Subcutaneous abdominal adipose tissue (tissue), 5 donors: ENCODE results near the gene RAB20.

Experiments used
- H3K27ac ChIP-seq: one replicate; pipeline ENCODE4 v1.7.0; 2013; ENCODE audit warnings: low read depth, mild to moderate bottlenecking, inconsistent platforms, low read length, moderate library complexity
- H3K27me3 ChIP-seq, 5 donors: one replicate each; pipeline ENCODE4 v1.7.0; 2013; ENCODE audit warnings: low read length in 5 of 5, inconsistent platforms in 1 of 5; ENCODE audit not compliant: control insufficient read depth in 5 of 5, insufficient read depth in 4 of 5
- H3K36me3 ChIP-seq, 5 donors: one replicate each; pipeline ENCODE4 v1.7.0; 2013; ENCODE audit warnings: low read length in 5 of 5; ENCODE audit not compliant: control insufficient read depth in 5 of 5, insufficient read depth in 5 of 5
- H3K4me1 ChIP-seq, 5 donors: one replicate each; pipeline ENCODE4 v1.7.0; 2013; ENCODE audit warnings: low read length in 5 of 5, mild to moderate bottlenecking in 3 of 5, moderate library complexity in 1 of 5; ENCODE audit not compliant: control insufficient read depth in 5 of 5, insufficient read depth in 5 of 5
- H3K4me3 ChIP-seq, 5 donors: one replicate each; pipeline ENCODE4 v1.7.0; 2013; ENCODE audit warnings: low read length in 5 of 5, low read depth in 1 of 5
- H3K9ac ChIP-seq, 5 donors: one replicate each; pipeline ENCODE4 v1.7.0; 2013; ENCODE audit warnings: low read length in 5 of 5, mild to moderate bottlenecking in 4 of 5, moderate library complexity in 3 of 5
- H3K9me3 ChIP-seq, 5 donors: one replicate each; pipeline ENCODE4 v1.7.0; 2013; ENCODE audit warnings: low read length in 5 of 5; ENCODE audit not compliant: control insufficient read depth in 5 of 5
- donor health status: healthy.
- donor health status: healthy.
- donor health status: healthy.
- donor health status: healthy.
- donor health status: healthy.

RAB20 gene

DNA sequence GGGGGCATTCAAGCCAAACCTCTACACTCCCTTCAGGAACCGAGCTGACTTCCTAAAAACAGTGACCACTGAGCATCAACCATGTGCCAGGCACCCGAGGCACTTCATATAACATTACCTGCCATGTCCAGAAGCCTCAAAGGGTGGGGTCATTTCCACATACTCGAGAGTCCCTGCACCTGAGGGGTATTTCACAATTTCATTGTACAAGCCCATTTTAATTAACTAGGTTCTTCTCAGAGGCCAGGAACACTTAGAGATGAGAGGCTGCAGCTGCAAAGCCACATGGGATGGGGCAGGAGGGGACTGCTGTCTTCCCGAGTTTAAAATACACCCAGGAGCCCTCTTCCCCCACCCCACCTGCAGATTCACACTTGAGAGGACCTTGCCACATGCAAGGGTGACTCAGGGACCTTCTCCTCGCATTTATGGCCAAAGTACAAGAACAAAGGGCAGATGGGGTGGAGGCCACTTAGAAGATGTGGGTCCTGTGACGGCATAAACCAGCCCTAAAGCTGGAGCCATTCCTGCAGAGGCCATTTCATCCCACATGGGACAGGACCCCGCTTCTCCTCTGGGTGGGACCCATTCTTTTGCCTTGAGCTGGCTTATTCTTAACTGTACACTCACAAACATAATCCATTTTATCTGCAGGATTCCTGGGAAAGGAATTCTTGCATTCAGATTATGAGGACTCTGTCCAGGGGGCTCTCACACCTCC lies 43.9 kb downstream of the RAB20 start:
- H3K36me3 ChIP-seq, result peaks cover 0 to 45% (median 34%) of the 10 kb centered on the region in 5 donors
- no peaks in the 10 kb centered on the region for H3K27me3 ChIP-seq
- no peak overlapping the region for H3K27ac ChIP-seq
- H3K4me3 ChIP-seq, result no peak overlapping the region
- no peaks in the 10 kb centered on the region for H3K9me3 ChIP-seq
- H3K4me1 ChIP-seq, result peaks cover 7 to 54% (median 42%) of the 10 kb centered on the region in 5 donors
- H3K9ac ChIP-seq, result no peak overlapping the region

GRCh38 chr13:110516500-110516899 lies 45.0 kb downstream of the RAB20 start:
- Histone ChIP-seq H3K4me3 (no peak overlapping the region), H3K9ac (no peak overlapping the region), H3K36me3 (peaks cover 0 to 56% (median 46%) of the 10 kb centered on the region in 5 donors), H3K9me3 (no peaks in the 10 kb centered on the region), H3K4me1 (peaks cover 7 to 42% (median 35%) of the 10 kb centered on the region in 5 donors), H3K27ac (no peak overlapping the region), H3K27me3 (no peaks in the 10 kb centered on the region)

- Histone ChIP-seq H3K4me3 (no peak overlapping the region), H3K27ac (no peak overlapping the region), H3K4me1 (peaks cover 6 to 28% (median 23%) of the 10 kb centered on the region in 5 donors), H3K9me3 (no peaks in the 10 kb centered on the region), H3K36me3 (peaks cover 4 to 76% (median 71%) of the 10 kb centered on the region in 5 donors), H3K9ac (no peak overlapping the region), H3K27me3 (no peaks in the 10 kb centered on the region)
Measured at GRCh38 chr13:110512198-110512740, 49.3 kb downstream of the RAB20 start.

- Histone ChIP-seq H3K4me1 (peaks cover 12 to 34% (median 30%) of the 10 kb centered on the region in 5 donors), H3K27ac (no peak overlapping the region), H3K4me3 (no peak overlapping the region), H3K36me3 (peaks cover 4 to 82% (median 77%) of the 10 kb centered on the region in 5 donors), H3K27me3 (no peaks in the 10 kb centered on the region), H3K9ac (no peak overlapping the region), H3K9me3 (no peaks in the 10 kb centered on the region)
Measured at GRCh38 chr13:110511509-110512181, 49.9 kb downstream of the RAB20 start.

- no peaks in the 10 kb centered on the region for H3K9me3 ChIP-seq
- no peaks in the 10 kb centered on the region for H3K27me3 ChIP-seq
- H3K4me1 ChIP-seq, result peaks cover 16 to 48% (median 43%) of the 10 kb centered on the region in 5 donors
- H3K4me3 ChIP-seq, result no peak overlapping the region
- H3K27ac ChIP-seq, result no peak overlapping the region
- peaks cover 4 to 94% (median 92%) of the 10 kb centered on the region in 5 donors for H3K36me3 ChIP-seq
- H3K9ac ChIP-seq, result no peak overlapping the region
Measured at GRCh38 chr13:110509971-110510786, 51.3 kb downstream of the RAB20 start.

DNA sequence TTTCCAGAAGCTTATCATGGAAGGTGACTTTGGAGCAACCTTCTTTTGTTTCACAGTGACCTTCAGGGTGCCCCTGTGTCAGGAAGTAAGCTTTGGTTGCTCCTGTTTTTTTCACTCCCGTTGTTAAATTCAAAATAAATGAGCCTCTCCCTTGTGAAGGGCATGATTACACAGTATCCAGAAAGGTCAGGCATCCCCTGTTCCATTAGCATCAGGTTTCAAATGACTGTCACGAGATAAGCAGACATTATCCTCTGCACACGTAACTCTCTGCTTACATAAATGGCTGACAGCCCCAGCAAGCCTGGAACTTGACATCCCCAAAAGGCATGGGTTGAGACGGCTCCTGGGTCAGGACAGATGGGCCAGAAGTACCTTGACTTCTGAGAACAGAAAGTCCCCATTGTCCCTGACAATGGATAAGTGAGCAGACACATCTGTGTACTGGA lies 52.0 kb downstream of the RAB20 start:
- H3K4me3 ChIP-seq, result no peak overlapping the region
- peaks cover 16 to 48% (median 43%) of the 10 kb centered on the region in 5 donors for H3K4me1 ChIP-seq
- peaks cover 4 to 94% (median 88%) of the 10 kb centered on the region in 5 donors for H3K36me3 ChIP-seq
- H3K27ac ChIP-seq, result no peak overlapping the region
- H3K9me3 ChIP-seq, result no peaks in the 10 kb centered on the region
- no peak overlapping the region for H3K9ac ChIP-seq
- no peaks in the 10 kb centered on the region for H3K27me3 ChIP-seq

- peak overlapping the region in 2 of 5 donors; percentile 17 for H3K4me3 ChIP-seq
- peaks cover 4 to 95% (median 90%) of the 10 kb centered on the region in 5 donors for H3K36me3 ChIP-seq
- H3K27ac ChIP-seq, result peak overlapping the region; percentile 78
Measured at GRCh38 chr13:110507678-110508381, 53.7 kb downstream of the RAB20 start.

GRCh38 chr13:110506859-110507566 lies 54.5 kb downstream of the RAB20 start:
- Histone ChIP-seq H3K27ac (peak overlapping the region; percentile 78), H3K4me3 (peak overlapping the region in 2 of 5 donors; percentile 17), H3K9me3 (no peaks in the 10 kb centered on the region), H3K27me3 (no peaks in the 10 kb centered on the region), H3K36me3 (peaks cover 5 to 95% (median 88%) of the 10 kb centered on the region in 5 donors), H3K4me1 (peaks cover 16 to 62% (median 52%) of the 10 kb centered on the region in 5 donors), H3K9ac (no peak overlapping the region)

More at GRCh38 chr13:110507678-110508381, 53.7 kb downstream of the RAB20 start:
- Histone ChIP-seq H3K9me3 (no peaks in the 10 kb centered on the region), H3K9ac (no peak overlapping the region), H3K4me1 (peaks cover 16 to 60% (median 49%) of the 10 kb centered on the region in 5 donors), H3K27me3 (no peaks in the 10 kb centered on the region)

DNA sequence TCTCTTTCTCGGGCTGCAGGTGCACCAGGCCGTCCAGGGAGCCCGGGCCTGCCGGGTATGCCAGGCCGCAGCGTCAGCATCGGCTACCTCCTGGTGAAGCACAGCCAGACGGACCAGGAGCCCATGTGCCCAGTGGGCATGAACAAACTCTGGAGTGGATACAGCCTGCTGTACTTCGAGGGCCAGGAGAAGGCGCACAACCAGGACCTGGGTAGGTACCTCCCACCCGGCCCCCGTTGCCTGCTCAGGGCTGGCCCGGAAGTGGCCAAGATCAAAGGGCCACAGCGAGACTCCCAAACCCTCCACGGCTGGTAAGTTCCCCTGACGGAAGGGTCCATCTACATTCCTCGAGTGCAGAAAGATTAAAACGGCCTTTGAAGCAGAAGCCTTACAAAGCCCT lies 55.1 kb downstream of the RAB20 start:
- Histone ChIP-seq H3K4me3 (no peak overlapping the region), H3K9me3 (no peaks in the 10 kb centered on the region), H3K27me3 (no peaks in the 10 kb centered on the region), H3K36me3 (peaks cover 7 to 95% (median 88%) of the 10 kb centered on the region in 5 donors), H3K4me1 (peaks cover 16 to 62% (median 52%) of the 10 kb centered on the region in 5 donors), H3K9ac (no peak overlapping the region), H3K27ac (peak overlapping the region; percentile 78)
